Nephron (organoid): ENCODE data around the gene HOXC5.

Experiments
- H3K27ac Mint-ChIP-seq, 3 experiments: 2 replicates each; pipeline ENCODE4 v1.8.0; 2020; ENCODE audit warnings: mixed read lengths in 3 of 3, mild to moderate bottlenecking in 2 of 3, moderate library complexity in 1 of 3
- H3K27me3 Mint-ChIP-seq: 2 replicates; pipeline ENCODE4 v1.8.0; 2021; ENCODE audit warnings: low read depth, mild to moderate bottlenecking, moderate library complexity, mixed read lengths
- H3K36me3 Mint-ChIP-seq: 2 replicates; pipeline ENCODE4 v1.8.0; 2020; ENCODE audit warnings: low read depth, mixed read lengths
- H3K4me1 Mint-ChIP-seq: 2 replicates; pipeline ENCODE4 v1.8.0; 2020; ENCODE audit warnings: mixed read lengths
- H3K4me3 Mint-ChIP-seq, 3 experiments: 2 replicates each; pipeline ENCODE4 v1.8.0; 2020; ENCODE audit warnings: mild to moderate bottlenecking in 3 of 3, mixed read lengths in 3 of 3, moderate library complexity in 2 of 3
- H3K9me3 Mint-ChIP-seq: 2 replicates; pipeline ENCODE4 v1.8.0; 2020; ENCODE audit warnings: mixed read lengths
- CTCF ChIP-seq, 3 experiments: fragments of 200-600 bp; sonication (generic); IDR thresholded peaks; one replicate each; pipeline ENCODE4 v1.5.0; 2021; ENCODE audit warnings: antibody characterized with exemption in 3 of 3; ENCODE audit not compliant: unreplicated experiment in 3 of 3

The HOXC5 gene

GRCh38 chr12:54012631-54013409 is 20.0 kb upstream of the HOXC5 start:
- peak overlapping the region; percentile 67 to 97 (median 75) for H3K4me3 Mint-ChIP-seq
- H3K9me3 Mint-ChIP-seq, result no peaks in the 10 kb centered on the region
- peak overlapping the region; percentile 93 to 97 (median 95) for H3K27ac Mint-ChIP-seq
- H3K27me3 Mint-ChIP-seq, result peaks cover 43% of the 10 kb centered on the region
- no peaks in the 10 kb centered on the region for H3K36me3 Mint-ChIP-seq
- TF ChIP-seq CTCF (IDR thresholded peaks at IDR 0.05; ENCODE audit: unreplicated experiment in 3 of 3), result no peak
- H3K4me1 Mint-ChIP-seq, result peaks cover 72% of the 10 kb centered on the region

- Mint-ChIP-seq H3K27ac (peak overlapping the region; percentile 93 to 97 (median 95)), H3K27me3 (peaks cover 34% of the 10 kb centered on the region), H3K4me3 (peak overlapping the region; percentile 85 to 90 (median 89)), H3K36me3 (no peaks in the 10 kb centered on the region), H3K4me1 (peaks cover 66% of the 10 kb centered on the region), H3K9me3 (no peaks in the 10 kb centered on the region)
- TF ChIP-seq CTCF (IDR thresholded peaks at IDR 0.05; ENCODE audit: unreplicated experiment in 3 of 3), result no peak
These were observed 18.4 kb upstream of the HOXC5 start for GRCh38 chr12:54014377-54015017.

- Mint-ChIP-seq H3K4me3 (peak overlapping the region; percentile 85 to 90 (median 89)), H3K27me3 (peaks cover 29% of the 10 kb centered on the region), H3K9me3 (no peaks in the 10 kb centered on the region), H3K4me1 (peaks cover 64% of the 10 kb centered on the region), H3K27ac (peak overlapping the region; percentile 93 to 97 (median 95)), H3K36me3 (no peaks in the 10 kb centered on the region)
- no peak for TF ChIP-seq CTCF (IDR thresholded peaks at IDR 0.05; ENCODE audit: unreplicated experiment in 3 of 3)
These were observed 17.6 kb upstream of the HOXC5 start for GRCh38 chr12:54015018-54015931.

DNA sequence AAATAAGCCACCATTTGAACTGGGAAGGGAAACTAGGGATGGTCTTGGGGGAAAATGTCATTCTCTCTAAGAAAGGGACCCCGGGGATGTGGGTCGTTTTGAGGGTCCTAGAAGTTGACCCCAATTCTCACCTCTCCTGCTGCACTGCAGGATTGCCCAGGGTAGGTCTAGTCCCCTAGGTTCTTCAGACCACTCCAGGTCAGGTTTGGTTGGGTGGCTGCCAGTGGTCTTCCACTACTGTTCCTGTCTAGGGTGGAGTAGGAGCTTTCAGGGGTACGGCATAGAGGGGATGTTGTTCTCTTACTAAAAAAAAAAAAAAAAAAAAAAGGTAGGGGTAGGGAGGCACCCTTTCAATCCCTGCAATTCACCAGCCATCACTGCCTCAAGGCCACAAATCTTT is 16.8 kb upstream of the HOXC5 start:
- H3K4me3 Mint-ChIP-seq, result peak overlapping the region; percentile 85 to 90 (median 89)
- H3K9me3 Mint-ChIP-seq, result no peaks in the 10 kb centered on the region
- H3K27me3 Mint-ChIP-seq, result peaks cover 25% of the 10 kb centered on the region
- H3K27ac Mint-ChIP-seq, result peak overlapping the region; percentile 93 to 97 (median 95)
- H3K4me1 Mint-ChIP-seq, result peaks cover 62% of the 10 kb centered on the region
- no peaks in the 10 kb centered on the region for H3K36me3 Mint-ChIP-seq
- TF ChIP-seq CTCF (IDR thresholded peaks at IDR 0.05; ENCODE audit: unreplicated experiment in 3 of 3), result no peak

DNA sequence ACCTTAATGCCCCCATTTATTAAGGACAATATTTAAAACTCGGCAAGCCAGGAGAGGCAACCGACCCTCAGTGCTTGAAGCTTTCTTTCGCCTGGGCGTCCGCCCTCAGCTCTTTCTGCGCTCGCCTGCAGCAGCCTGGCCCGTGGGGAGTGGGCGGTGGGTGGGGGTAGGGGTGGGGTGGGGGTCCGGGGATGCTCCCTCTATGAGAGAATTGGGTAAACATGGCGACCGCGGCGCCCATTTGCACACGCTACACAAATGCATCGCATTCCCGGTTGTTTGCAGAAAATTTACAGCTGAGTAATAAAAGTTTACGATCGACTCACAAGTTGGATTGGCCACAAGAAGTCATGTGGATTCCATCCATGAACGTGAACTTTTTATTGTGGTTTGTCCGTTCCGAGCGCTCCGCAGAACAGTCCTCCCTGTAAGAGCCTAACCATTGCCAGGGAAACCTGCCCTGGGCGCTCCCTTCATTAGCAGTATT is 16.3 kb upstream of the HOXC5 start:
- H3K27me3 Mint-ChIP-seq, result peaks cover 23% of the 10 kb centered on the region
- TF ChIP-seq CTCF (IDR thresholded peaks at IDR 0.05; ENCODE audit: unreplicated experiment in 3 of 3), result no peak
- peak overlapping the region; percentile 93 to 97 (median 95) for H3K27ac Mint-ChIP-seq
- H3K36me3 Mint-ChIP-seq, result peaks cover 2% of the 10 kb centered on the region
- H3K4me3 Mint-ChIP-seq, result peak overlapping the region; percentile 85 to 90 (median 89)
- H3K4me1 Mint-ChIP-seq, result peaks cover 62% of the 10 kb centered on the region
- no peaks in the 10 kb centered on the region for H3K9me3 Mint-ChIP-seq
